ENCODE results near the gene NEUROD4.
A peak's percentile ranks its signal among the peaks of the same experiment; 100 is the strongest.

DNA sequence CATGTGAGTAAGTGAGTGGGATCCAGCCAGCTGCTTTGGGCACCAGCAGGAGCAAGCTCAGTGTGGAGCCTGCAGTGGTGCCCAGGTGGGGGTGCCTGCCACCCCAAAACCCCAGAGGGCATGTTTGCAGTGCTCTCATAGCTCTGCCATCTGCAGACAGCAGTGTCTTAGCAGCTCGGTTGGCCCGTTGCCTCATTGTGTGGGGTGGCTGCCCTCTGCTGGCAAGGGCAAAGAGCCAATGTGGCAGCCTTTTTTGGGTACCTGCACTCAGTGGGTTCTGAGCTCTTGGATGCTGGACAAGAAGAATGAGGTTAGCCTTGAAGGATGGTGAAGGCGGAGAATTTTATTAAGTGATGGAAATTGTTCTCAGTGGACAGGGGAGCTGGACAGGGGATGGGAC, 52.3 kb downstream of the NEUROD4 start:
- no peak for TF ChIP-seq EZH2 (IDR thresholded peaks at IDR 0.05; ENCODE audit: low read depth, unreplicated experiment)
- TF ChIP-seq, protein P1, sequence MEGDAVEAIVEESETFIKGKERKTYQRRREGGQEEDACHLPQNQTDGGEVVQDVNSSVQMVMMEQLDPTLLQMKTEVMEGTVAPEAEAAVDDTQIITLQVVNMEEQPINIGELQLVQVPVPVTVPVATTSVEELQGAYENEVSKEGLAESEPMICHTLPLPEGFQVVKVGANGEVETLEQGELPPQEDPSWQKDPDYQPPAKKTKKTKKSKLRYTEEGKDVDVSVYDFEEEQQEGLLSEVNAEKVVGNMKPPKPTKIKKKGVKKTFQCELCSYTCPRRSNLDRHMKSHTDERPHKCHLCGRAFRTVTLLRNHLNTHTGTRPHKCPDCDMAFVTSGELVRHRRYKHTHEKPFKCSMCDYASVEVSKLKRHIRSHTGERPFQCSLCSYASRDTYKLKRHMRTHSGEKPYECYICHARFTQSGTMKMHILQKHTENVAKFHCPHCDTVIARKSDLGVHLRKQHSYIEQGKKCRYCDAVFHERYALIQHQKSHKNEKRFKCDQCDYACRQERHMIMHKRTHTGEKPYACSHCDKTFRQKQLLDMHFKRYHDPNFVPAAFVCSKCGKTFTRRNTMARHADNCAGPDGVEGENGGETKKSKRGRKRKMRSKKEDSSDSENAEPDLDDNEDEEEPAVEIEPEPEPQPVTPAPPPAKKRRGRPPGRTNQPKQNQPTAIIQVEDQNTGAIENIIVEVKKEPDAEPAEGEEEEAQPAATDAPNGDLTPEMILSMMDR (conservative IDR thresholded peaks at IDR 0.05; ENCODE audit: low read depth in 2 of 2) = peak; percentile 80 to 94
